GM18951 (cell line): ENCODE results near the gene TIMM50.
A peak's percentile ranks its signal among the peaks of the same experiment; 100 is the strongest.

Experiments used
- POLR2A ChIP-seq: IDR thresholded peaks from 4 replicates; pipeline ENCODE4 v1.6.1; 2011; ENCODE audit warnings: mild to moderate bottlenecking; ENCODE audit not compliant: insufficient read length, insufficient read depth; ENCODE audit errors: extremely low read depth
- in situ Hi-C: fragments of 300-500 bp; cut with MboI; formaldehyde crosslinking; loops from one replicate; pipeline ENCODE4 v1.12.0; 2022; ENCODE audit warnings: low sequenced_read_pairs, mixed read lengths, inconsistent platforms; ENCODE audit not compliant: unreplicated experiment

The TIMM50 gene

GRCh38 chr19:39501340-39501739, 20.7 kb downstream of the TIMM50 start:
- in situ Hi-C loops = no loop called here
- no peak for TF ChIP-seq POLR2A

GRCh38 chr19:39502640-39503417, 22.2 kb downstream of the TIMM50 start:
- TF ChIP-seq POLR2A = no peak
- in situ Hi-C loops = no loop called here

- in situ Hi-C loops = no loop called here
- no peak for TF ChIP-seq POLR2A
Measured at GRCh38 chr19:39506598-39506943, 25.9 kb downstream of the TIMM50 start.

- TF ChIP-seq POLR2A = peak; percentile 54
- in situ Hi-C loops = no loop called here
Measured at GRCh38 chr19:39506944-39507714, 26.5 kb downstream of the TIMM50 start.

- no peak for TF ChIP-seq POLR2A
- in situ Hi-C loops = no loop called here
Measured at GRCh38 chr19:39507715-39508364, 27.2 kb downstream of the TIMM50 start.

- no peak for TF ChIP-seq POLR2A
- in situ Hi-C loops = no loop called here
Measured at GRCh38 chr19:39508629-39509028, 28.0 kb downstream of the TIMM50 start.

- no peak for TF ChIP-seq POLR2A
- in situ Hi-C loops = no loop called here
Measured at GRCh38 chr19:39509233-39509632, 28.6 kb downstream of the TIMM50 start.

- no peak for TF ChIP-seq POLR2A
Measured at GRCh38 chr19:39512988-39513387, 32.4 kb downstream of the TIMM50 start.

GRCh38 chr19:39514840-39515550, 34.4 kb downstream of the TIMM50 start, which contains the start of gene SELENOV:
Gene SELENOV (plus strand): TSS chr19:39515139. CDS start chr19:39515213, 74 bp downstream.
- no peak for TF ChIP-seq POLR2A
- in situ Hi-C loops = no loop called here

More at GRCh38 chr19:39512988-39513387, 32.4 kb downstream of the TIMM50 start:
- in situ Hi-C loops = no loop called here

GRCh38 chr19:39515551-39516191, 35.0 kb downstream of the TIMM50 start:
- in situ Hi-C loops = no loop called here
- TF ChIP-seq POLR2A = no peak

- in situ Hi-C loops = no loop called here
- no peak for TF ChIP-seq POLR2A
Measured at GRCh38 chr19:39516270-39516669, 35.6 kb downstream of the TIMM50 start.

GRCh38 chr19:39517432-39517831, 36.8 kb downstream of the TIMM50 start:
- no peak for TF ChIP-seq POLR2A
- in situ Hi-C loops = no loop called here

- in situ Hi-C loops = no loop called here
- no peak for TF ChIP-seq POLR2A
Measured at GRCh38 chr19:39518458-39518857, 37.8 kb downstream of the TIMM50 start.

GRCh38 chr19:39518975-39519374, 38.3 kb downstream of the TIMM50 start:
- in situ Hi-C loops = no loop called here
- TF ChIP-seq POLR2A = no peak
